BE2C (cell line): ENCODE measurements around the gene SMOC1.
A peak's percentile ranks its signal among the peaks of the same experiment; 100 is the strongest.

Experiments used
- DNase-seq: peaks from one replicate; pipeline ENCODE4 v3.0.0-alpha.2; 2020
- H3K27me3 ChIP-seq: fragments of 250-450 bp; sonication (Bioruptor Pico); 2 replicates; pipeline ENCODE4 v1.5.1; 2020; ENCODE audit warnings: mild to moderate bottlenecking
- H3K36me3 ChIP-seq: fragments of 250-450 bp; sonication (Bioruptor Pico); 2 replicates; pipeline ENCODE4 v1.5.1; 2020; ENCODE audit warnings: mild to moderate bottlenecking
- H3K4me1 ChIP-seq: fragments of 250-450 bp; sonication (Bioruptor Pico); 2 replicates; pipeline ENCODE4 v1.5.1; 2020
- H3K4me3 ChIP-seq: 2 replicates; pipeline ENCODE4 v1.5.1; 2011; ENCODE audit warnings: low read depth, low read length
- H3K9me3 ChIP-seq: fragments of 250-450 bp; sonication (Bioruptor Pico); 2 replicates; pipeline ENCODE4 v1.5.1; 2020
- CTCF ChIP-seq: IDR thresholded peaks from 2 replicates; pipeline ENCODE4 v1.5.1; 2012; ENCODE audit warnings: mild to moderate bottlenecking, low read depth, low read length

Gene SMOC1

GRCh38 chr14:70011708-70012107 lies 132.5 kb downstream of the SMOC1 start:
- Histone ChIP-seq H3K27me3 (peaks cover 10% of the 10 kb centered on the region), H3K4me3 (no peak overlapping the region), H3K36me3 (no peaks in the 10 kb centered on the region), H3K9me3 (no peaks in the 10 kb centered on the region), H3K4me1 (no peaks in the 10 kb centered on the region)
- no peak for DNase-seq
- TF ChIP-seq CTCF = no peak

DNA sequence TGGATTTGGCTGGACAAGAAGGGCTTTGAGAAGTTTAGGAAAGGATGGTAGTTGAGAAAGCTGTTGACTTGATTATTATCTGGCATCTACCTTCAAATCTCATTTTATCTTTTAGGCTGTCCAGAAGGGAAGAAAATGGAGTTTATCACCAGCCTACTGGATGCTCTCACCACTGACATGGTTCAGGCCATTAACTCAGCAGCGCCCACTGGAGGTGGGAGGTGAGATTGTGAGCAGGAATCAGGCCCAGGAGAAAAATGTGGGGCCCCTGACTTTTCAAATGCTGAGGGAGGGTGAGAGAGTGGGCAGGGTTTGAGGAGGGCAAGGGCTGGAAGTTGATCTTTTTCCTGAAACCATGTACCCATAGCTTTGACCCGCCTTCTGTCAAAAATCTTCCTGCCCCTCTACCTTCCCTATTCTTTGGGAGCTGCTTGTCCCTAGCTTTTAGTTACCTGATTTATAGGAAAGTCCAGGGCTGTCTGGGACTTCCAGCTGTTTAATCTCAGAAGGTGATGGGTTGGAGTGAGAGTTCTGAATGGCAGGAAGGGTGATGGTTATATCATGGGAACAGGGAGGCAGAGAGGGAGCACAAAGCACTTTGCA lies 134.2 kb downstream of the SMOC1 start:
- H3K4me1 ChIP-seq = no peaks in the 10 kb centered on the region
- H3K27me3 ChIP-seq = peaks cover 21% of the 10 kb centered on the region
- H3K4me3 ChIP-seq = no peak overlapping the region
- no peaks in the 10 kb centered on the region for H3K36me3 ChIP-seq
- H3K9me3 ChIP-seq = no peaks in the 10 kb centered on the region
- peak; percentile 90 for TF ChIP-seq CTCF
- DNase-seq = peak; percentile 62

- H3K4me1 ChIP-seq = no peaks in the 10 kb centered on the region
- no peak for TF ChIP-seq CTCF
- DNase-seq = no peak
- no peaks in the 10 kb centered on the region for H3K9me3 ChIP-seq
- no peaks in the 10 kb centered on the region for H3K36me3 ChIP-seq
- no peak overlapping the region for H3K4me3 ChIP-seq
- peaks cover 21% of the 10 kb centered on the region for H3K27me3 ChIP-seq
These were observed 135.3 kb downstream of the SMOC1 start for GRCh38 chr14:70014406-70015095.

- Histone ChIP-seq H3K4me3 (no peak overlapping the region), H3K27me3 (peaks cover 21% of the 10 kb centered on the region), H3K4me1 (no peaks in the 10 kb centered on the region), H3K9me3 (no peaks in the 10 kb centered on the region), H3K36me3 (no peaks in the 10 kb centered on the region)
- DNase-seq = no peak
- TF ChIP-seq CTCF = no peak
These were observed 139.0 kb downstream of the SMOC1 start for GRCh38 chr14:70018230-70018629.

GRCh38 chr14:70018713-70019211 lies 139.5 kb downstream of the SMOC1 start:
- Histone ChIP-seq H3K4me3 (no peak overlapping the region), H3K9me3 (no peaks in the 10 kb centered on the region), H3K36me3 (no peaks in the 10 kb centered on the region), H3K27me3 (peaks cover 21% of the 10 kb centered on the region), H3K4me1 (no peaks in the 10 kb centered on the region)
- no peak for TF ChIP-seq CTCF
- DNase-seq = no peak

DNA sequence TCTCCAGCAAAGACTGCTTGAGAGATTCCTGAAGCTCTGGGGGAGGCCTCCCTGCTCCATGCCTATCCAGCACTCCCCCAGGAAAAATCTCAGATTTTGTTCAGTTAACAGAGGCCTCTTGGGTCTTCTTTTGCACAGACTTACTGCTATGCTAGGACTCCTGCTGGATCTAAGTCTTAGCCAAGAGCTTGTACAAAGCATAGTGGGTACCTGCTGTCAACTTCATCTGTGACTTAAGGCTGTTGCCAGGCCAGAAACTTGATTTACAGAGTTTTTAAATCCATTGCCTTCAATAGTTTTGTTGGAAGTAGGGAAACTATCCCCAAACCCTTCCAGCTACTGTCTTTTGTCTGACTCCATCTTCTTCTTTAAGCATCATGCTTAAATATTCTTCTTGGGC lies 140.5 kb downstream of the SMOC1 start:
- no peaks in the 10 kb centered on the region for H3K9me3 ChIP-seq
- H3K4me3 ChIP-seq = no peak overlapping the region
- H3K4me1 ChIP-seq = no peaks in the 10 kb centered on the region
- H3K27me3 ChIP-seq = peaks cover 21% of the 10 kb centered on the region
- DNase-seq = no peak
- H3K36me3 ChIP-seq = no peaks in the 10 kb centered on the region
- TF ChIP-seq CTCF = no peak
